Skin of body (tissue), 2 donors: ENCODE measurements around the gene RPS8. TPM values are rescaled to one million over a fixed set of nuclear protein-coding genes. Genes with fewer than 3 reads are reported as not detected.
"Not testable (repeated sequence)": the region's sequence is repeated elsewhere in the genome, so short reads cannot be mapped to it uniquely, and the experiment has no call there.

Experiments used
- DNase-seq: peaks from one replicate; lab custom pipeline; 2025; lab: John Stamatoyannopoulos, UW
- total RNA-seq: library from RNA; depleted of rRNA; stranded (reverse); fragments of >200 nt; gene quantifications from one replicate; pipeline ENCODE4 v1.2.3, GENCODE V29; 2014

RPS8 gene
- 1,591 TPM for total RNA-seq

GRCh38 chr1:44775078-44775929, at the start of gene RPS8:
TSS of gene RPS8 (plus strand) at chr1:44775540. CDS start at chr1:44775597, 57 bp downstream.
- DNase-seq = peak; percentile 95

GRCh38 chr1:44730741-44731512, 44.4 kb upstream of the RPS8 start, which contains the start of gene RNU5D-1:
TSS of gene RNU5D-1 (minus strand) at chr1:44731170.
- DNase-seq = peak; percentile 96

GRCh38 chr1:44733365-44733764, 42.0 kb upstream of the RPS8 start:
- peak; percentile 8 for DNase-seq

GRCh38 chr1:44733784-44734183, 41.6 kb upstream of the RPS8 start:
- DNase-seq = no peak

GRCh38 chr1:44735992-44736391, 39.3 kb upstream of the RPS8 start:
- no peak for DNase-seq

GRCh38 chr1:44738953-44739306, 36.4 kb upstream of the RPS8 start:
- peak; percentile 48 for DNase-seq

GRCh38 chr1:44739307-44740178, 35.8 kb upstream of the RPS8 start, which contains the start of gene KIF2C:
TSS of gene KIF2C (plus strand) at chr1:44739837. CDS start at chr1:44739933, 96 bp downstream.
- peak; percentile 97 for DNase-seq

- no peak for DNase-seq
These were observed 35.1 kb upstream of the RPS8 start for GRCh38 chr1:44740179-44740617.

GRCh38 chr1:44743211-44743610, 32.1 kb upstream of the RPS8 start:
- no peak for DNase-seq

GRCh38 chr1:44747878-44748277, 27.5 kb upstream of the RPS8 start:
- DNase-seq = no peak

GRCh38 chr1:44757420-44757819, 17.9 kb upstream of the RPS8 start:
- no peak for DNase-seq

- no peak for DNase-seq
These were observed 16.3 kb upstream of the RPS8 start for GRCh38 chr1:44759077-44759476.

GRCh38 chr1:44760876-44761275, 14.5 kb upstream of the RPS8 start:
- DNase-seq = no peak

GRCh38 chr1:44766421-44766820, 8.9 kb upstream of the RPS8 start:
- not testable (repeated sequence) for DNase-seq

GRCh38 chr1:44775930-44776729, 790 bp downstream of the RPS8 start:
- no peak for DNase-seq

GRCh38 chr1:44776730-44777068, 1.4 kb downstream of the RPS8 start:
- DNase-seq = no peak

- no peak for DNase-seq
These were observed 2.2 kb downstream of the RPS8 start for GRCh38 chr1:44777547-44777946.

GRCh38 chr1:44777969-44778635, 2.8 kb downstream of the RPS8 start:
- no peak for DNase-seq

GRCh38 chr1:44778705-44779576, 3.6 kb downstream of the RPS8 start:
- no peak for DNase-seq
